HEK293 (cell line): Measurements from ENCODE around the gene SKAP1.

Experiments used
- CTCF ChIA-PET: fragments of 350-600 bp; formaldehyde crosslinking; extraction: SDS; loops from one replicate; lab custom pipeline; 2021; ENCODE audit warnings: antibody characterized with exemption; lab: Yijun Ruan, JAX
- POLR2A ChIA-PET: fragments of 300-600 bp; formaldehyde crosslinking; extraction: SDS; loops from one replicate; lab custom pipeline; 2020; ENCODE audit warnings: antibody characterized with exemption, inconsistent platforms; lab: Yijun Ruan, JAX
- H3K27ac ChIP-seq: fragments of 200-500 bp; sonication (Bioruptor generic); 2 replicates; pipeline ENCODE4 v1.5.1; 2014; ENCODE audit warnings: low read depth, low read length, control low read depth, inconsistent platforms; ENCODE audit errors: extremely low read depth
- H3K36me3 ChIP-seq, 2 experiments: fragments of 200-500 bp in 1 of 2; sonication (Bioruptor generic) in 1 of 2; 1 replicate in 1 of 2; 2 replicates in 1 of 2; pipeline ENCODE4 v1.5.1; 2014 to 2017; ENCODE audit warnings: inconsistent platforms in 2 of 2, low read length in 2 of 2; ENCODE audit not compliant: control insufficient read depth in 2 of 2, insufficient read depth in 1 of 2
- H3K4me1 ChIP-seq: fragments of 200-500 bp; sonication (Bioruptor generic); 2 replicates; pipeline ENCODE4 v1.5.1; 2014; ENCODE audit warnings: mild to moderate bottlenecking, low read length, inconsistent platforms; ENCODE audit not compliant: control insufficient read depth, insufficient read depth
- H3K4me3 ChIP-seq: 2 replicates; pipeline ENCODE4 v1.5.1; 2011; ENCODE audit warnings: low read depth, mild to moderate bottlenecking, control low read depth, low read length, moderate library complexity
- H3K9me3 ChIP-seq: fragments of 200-500 bp; sonication (Bioruptor generic); 2 replicates; pipeline ENCODE4 v1.5.1; 2014; ENCODE audit warnings: low read depth, low read length, inconsistent platforms; ENCODE audit not compliant: control insufficient read depth, insufficient read depth
- FEZF1 ChIP-seq: fragments of 450-650 bp; formaldehyde crosslinking; IDR thresholded peaks from 2 replicates; pipeline ENCODE4 v1.5.1; 2016; ENCODE audit warnings: missing biosample characterization, missing genetic modification characterization
- MYNN ChIP-seq: fragments of 450-650 bp; formaldehyde crosslinking; IDR thresholded peaks from 2 replicates; pipeline ENCODE4 v1.5.1; 2016; ENCODE audit warnings: missing biosample characterization, missing genetic modification characterization, borderline replicate concordance
- MZF1 ChIP-seq: fragments of 450-650 bp; formaldehyde crosslinking; IDR thresholded peaks from 2 replicates; pipeline ENCODE4 v1.5.1; 2017; ENCODE audit warnings: missing biosample characterization, missing genetic modification characterization, borderline replicate concordance
- SALL2 ChIP-seq: fragments of 450-650 bp; formaldehyde crosslinking; IDR thresholded peaks from 2 replicates; pipeline ENCODE4 v1.5.0; 2017; ENCODE audit warnings: missing biosample characterization, mild to moderate bottlenecking, missing genetic modification characterization, borderline replicate concordance
- SETDB1 ChIP-seq: IDR thresholded peaks from one replicate; pipeline ENCODE4 v1.6.1; 2017; ENCODE audit warnings: mild to moderate bottlenecking, low read length, moderate library complexity, mixed read lengths; ENCODE audit not compliant: insufficient read length
- SP2 ChIP-seq: fragments of 450-650 bp; formaldehyde crosslinking; IDR thresholded peaks from 2 replicates; pipeline ENCODE4 v1.5.1; 2016; ENCODE audit warnings: missing biosample characterization, missing genetic modification characterization
- ZBTB6 ChIP-seq: fragments of 450-650 bp; formaldehyde crosslinking; IDR thresholded peaks from 2 replicates; pipeline ENCODE4 v1.5.1; 2017; ENCODE audit warnings: missing biosample characterization, missing genetic modification characterization
- ZNF19 ChIP-seq: fragments of 450-650 bp; formaldehyde crosslinking; IDR thresholded peaks from 2 replicates; pipeline ENCODE4; 2016; ENCODE audit warnings: missing biosample characterization, missing genetic modification characterization, low read depth
- ZNF2 ChIP-seq: fragments of 450-650 bp; formaldehyde crosslinking; IDR thresholded peaks from 2 replicates; pipeline ENCODE4 v1.5.1; 2016; ENCODE audit warnings: missing biosample characterization, missing genetic modification characterization
- ZNF223 ChIP-seq: fragments of 450-650 bp; formaldehyde crosslinking; IDR thresholded peaks from 2 replicates; pipeline ENCODE4 v1.5.1; 2016; ENCODE audit warnings: missing biosample characterization, missing genetic modification characterization
- ZNF324 ChIP-seq: fragments of 450-650 bp; formaldehyde crosslinking; IDR thresholded peaks from 2 replicates; pipeline ENCODE4 v1.5.1; 2016; ENCODE audit warnings: missing biosample characterization, missing genetic modification characterization
- ZNF335 ChIP-seq: fragments of 450-650 bp; formaldehyde crosslinking; conservative IDR thresholded peaks from 2 replicates; pipeline ENCODE4 v1.5.1; 2016; ENCODE audit warnings: missing biosample characterization, missing genetic modification characterization
- ZNF350 ChIP-seq: fragments of 450-650 bp; formaldehyde crosslinking; IDR thresholded peaks from 2 replicates; pipeline ENCODE4 v1.5.0; 2017; ENCODE audit warnings: missing biosample characterization, mild to moderate bottlenecking, missing genetic modification characterization
- ZNF48 ChIP-seq: fragments of 450-650 bp; formaldehyde crosslinking; IDR thresholded peaks from 2 replicates; pipeline ENCODE4 v1.5.1; 2016; ENCODE audit warnings: missing biosample characterization, missing genetic modification characterization
- ZNF529 ChIP-seq: fragments of 450-650 bp; formaldehyde crosslinking; IDR thresholded peaks from 2 replicates; pipeline ENCODE4 v1.5.1; 2017; ENCODE audit warnings: missing genetic modification characterization, missing biosample characterization; ENCODE audit not compliant: insufficient replicate concordance
- ZNF571 ChIP-seq: fragments of 450-650 bp; formaldehyde crosslinking; IDR thresholded peaks from 2 replicates; pipeline ENCODE4 v1.5.0; 2017; ENCODE audit warnings: missing biosample characterization, missing genetic modification characterization
- ZNF623 ChIP-seq: fragments of 450-650 bp; formaldehyde crosslinking; IDR thresholded peaks from 2 replicates; pipeline ENCODE4 v1.5.1; 2016; ENCODE audit warnings: missing biosample characterization, missing genetic modification characterization
- ZNF624 ChIP-seq: fragments of 450-650 bp; formaldehyde crosslinking; IDR thresholded peaks from 2 replicates; pipeline ENCODE4 v1.5.1; 2017; ENCODE audit warnings: missing biosample characterization, missing genetic modification characterization
- ZNF664 ChIP-seq: fragments of 450-650 bp; formaldehyde crosslinking; IDR thresholded peaks from 2 replicates; pipeline ENCODE4 v1.5.1; 2016; ENCODE audit warnings: missing biosample characterization, missing genetic modification characterization
- ZNF704 ChIP-seq: fragments of 450-650 bp; formaldehyde crosslinking; IDR thresholded peaks from 2 replicates; pipeline ENCODE4 v1.5.1; 2016; ENCODE audit warnings: missing biosample characterization, missing genetic modification characterization
- ZNF791 ChIP-seq: fragments of 450-650 bp; formaldehyde crosslinking; IDR thresholded peaks from 2 replicates; pipeline ENCODE4 v1.5.1; 2016; ENCODE audit warnings: missing biosample characterization, missing genetic modification characterization
- TF ChIP-seq, protein P1 (sequence below): fragments of 450-650 bp; formaldehyde crosslinking; IDR thresholded peaks from 2 replicates; pipeline ENCODE4 v1.5.1; 2016; ENCODE audit warnings: missing biosample characterization, missing genetic modification characterization

The SKAP1 gene

DNA sequence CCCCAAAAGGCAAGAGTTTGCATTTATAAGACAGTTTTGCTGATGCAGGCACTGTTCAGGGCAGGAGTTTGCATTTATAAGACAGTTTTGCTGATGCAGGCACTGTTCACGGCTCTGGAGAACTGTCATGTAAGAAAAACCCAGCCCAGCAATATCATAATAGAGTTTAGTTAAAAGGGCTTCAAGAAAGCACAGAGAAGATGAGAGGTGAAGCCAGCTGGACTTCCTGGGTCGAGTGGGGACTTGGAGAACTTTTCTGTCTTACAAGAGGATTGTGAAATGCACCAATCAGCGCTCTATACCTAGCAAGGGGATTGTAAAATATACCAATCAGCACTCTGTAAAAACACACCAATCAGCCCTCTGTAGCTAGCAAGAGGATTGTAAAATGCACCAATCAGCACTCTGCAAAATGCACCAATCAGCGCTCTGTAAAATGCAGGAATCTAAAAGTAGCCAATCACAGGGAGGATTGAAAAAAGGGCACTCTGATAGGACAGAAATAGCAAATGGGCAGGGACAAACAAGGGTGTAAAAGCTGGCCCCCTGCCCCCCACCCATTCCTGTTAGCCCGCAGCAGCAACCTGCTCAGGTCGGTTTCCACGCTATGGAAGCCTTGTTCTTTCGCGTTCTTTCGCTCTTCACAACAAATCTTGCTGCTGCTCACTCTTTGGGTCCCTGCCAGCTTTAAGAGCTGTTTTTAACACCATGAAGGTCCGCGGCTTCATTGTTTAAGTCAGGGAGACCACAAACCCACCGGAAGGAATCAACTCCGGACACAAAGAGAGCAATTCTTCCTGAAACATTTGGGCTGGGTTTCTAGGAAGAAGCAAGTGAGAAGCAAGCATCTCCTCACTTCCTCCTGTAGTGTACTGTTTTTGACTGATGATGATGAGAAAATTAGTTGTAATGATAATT, 327.0 kb downstream of the SKAP1 start:
- CTCF ChIA-PET = no interaction called here
- TF ChIP-seq ZBTB6 (no peak), SP2 (peak; percentile 49), SETDB1 (peak; percentile 39), MZF1 (tag by site-specific recombination) (no peak)
- POLR2A ChIA-PET = no interaction called here
- Histone ChIP-seq H3K9me3 (no peaks in the 10 kb centered on the region), H3K4me3 (no peak overlapping the region), H3K27ac (no peak overlapping the region), H3K36me3 (no peaks in the 10 kb centered on the region; a peak in 1 of 3 replicates), H3K4me1 (peaks cover 4% of the 10 kb centered on the region; the same call in 1 of the 2 replicates)

- Histone ChIP-seq H3K4me3 (no peak overlapping the region), H3K4me1 (peaks cover 4% of the 10 kb centered on the region; the same call in 1 of the 2 replicates), H3K27ac (no peak overlapping the region; the same call in 1 of the 2 replicates)
- POLR2A ChIA-PET = interaction anchor here (0.8 to 2.2 kb wide), 2 partner anchors 10 to 54 kb away, joined by 6 read pairs; partner anchors contain the start of gene NFE2L1
- TF ChIP-seq ZNF335 (tag by site-specific recombination) = no peak
- TF ChIP-seq ZNF571 (tag by site-specific recombination) = no peak
- no peak for TF ChIP-seq MYNN (tag by site-specific recombination)
- TF ChIP-seq, protein P1, sequence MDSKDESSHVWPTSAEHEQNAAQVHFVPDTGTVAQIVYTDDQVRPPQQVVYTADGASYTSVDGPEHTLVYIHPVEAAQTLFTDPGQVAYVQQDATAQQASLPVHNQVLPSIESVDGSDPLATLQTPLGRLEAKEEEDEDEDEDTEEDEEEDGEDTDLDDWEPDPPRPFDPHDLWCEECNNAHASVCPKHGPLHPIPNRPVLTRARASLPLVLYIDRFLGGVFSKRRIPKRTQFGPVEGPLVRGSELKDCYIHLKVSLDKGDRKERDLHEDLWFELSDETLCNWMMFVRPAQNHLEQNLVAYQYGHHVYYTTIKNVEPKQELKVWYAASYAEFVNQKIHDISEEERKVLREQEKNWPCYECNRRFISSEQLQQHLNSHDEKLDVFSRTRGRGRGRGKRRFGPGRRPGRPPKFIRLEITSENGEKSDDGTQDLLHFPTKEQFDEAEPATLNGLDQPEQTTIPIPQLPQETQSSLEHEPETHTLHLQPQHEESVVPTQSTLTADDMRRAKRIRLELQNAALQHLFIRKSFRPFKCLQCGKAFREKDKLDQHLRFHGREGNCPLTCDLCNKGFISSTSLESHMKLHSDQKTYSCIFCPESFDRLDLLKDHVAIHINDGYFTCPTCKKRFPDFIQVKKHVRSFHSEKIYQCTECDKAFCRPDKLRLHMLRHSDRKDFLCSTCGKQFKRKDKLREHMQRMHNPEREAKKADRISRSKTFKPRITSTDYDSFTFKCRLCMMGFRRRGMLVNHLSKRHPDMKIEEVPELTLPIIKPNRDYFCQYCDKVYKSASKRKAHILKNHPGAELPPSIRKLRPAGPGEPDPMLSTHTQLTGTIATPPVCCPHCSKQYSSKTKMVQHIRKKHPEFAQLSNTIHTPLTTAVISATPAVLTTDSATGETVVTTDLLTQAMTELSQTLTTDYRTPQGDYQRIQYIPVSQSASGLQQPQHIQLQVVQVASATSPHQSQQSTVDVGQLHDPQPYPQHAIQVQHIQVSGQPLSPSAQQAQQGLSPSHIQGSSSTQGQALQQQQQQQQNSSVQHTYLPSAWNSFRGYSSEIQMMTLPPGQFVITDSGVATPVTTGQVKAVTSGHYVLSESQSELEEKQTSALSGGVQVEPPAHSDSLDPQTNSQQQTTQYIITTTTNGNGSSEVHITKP (tag by site-specific recombination) = no peak
- TF ChIP-seq FEZF1 (tag by site-specific recombination) = no peak
- no peak for TF ChIP-seq ZNF48
- no peak for TF ChIP-seq ZNF623 (tag by site-specific recombination)
- TF ChIP-seq ZNF324 (tag by site-specific recombination) = no peak
- TF ChIP-seq, all 188 proteins: peak for 0
- CTCF ChIA-PET = no interaction called here
- Histone ChIP-seq H3K9me3 (no peaks in the 10 kb centered on the region), H3K36me3 (no peaks in the 10 kb centered on the region; a peak in 1 of 3 replicates)
Measured at GRCh38 chr17:48102043-48102750, 327.8 kb downstream of the SKAP1 start.

DNA sequence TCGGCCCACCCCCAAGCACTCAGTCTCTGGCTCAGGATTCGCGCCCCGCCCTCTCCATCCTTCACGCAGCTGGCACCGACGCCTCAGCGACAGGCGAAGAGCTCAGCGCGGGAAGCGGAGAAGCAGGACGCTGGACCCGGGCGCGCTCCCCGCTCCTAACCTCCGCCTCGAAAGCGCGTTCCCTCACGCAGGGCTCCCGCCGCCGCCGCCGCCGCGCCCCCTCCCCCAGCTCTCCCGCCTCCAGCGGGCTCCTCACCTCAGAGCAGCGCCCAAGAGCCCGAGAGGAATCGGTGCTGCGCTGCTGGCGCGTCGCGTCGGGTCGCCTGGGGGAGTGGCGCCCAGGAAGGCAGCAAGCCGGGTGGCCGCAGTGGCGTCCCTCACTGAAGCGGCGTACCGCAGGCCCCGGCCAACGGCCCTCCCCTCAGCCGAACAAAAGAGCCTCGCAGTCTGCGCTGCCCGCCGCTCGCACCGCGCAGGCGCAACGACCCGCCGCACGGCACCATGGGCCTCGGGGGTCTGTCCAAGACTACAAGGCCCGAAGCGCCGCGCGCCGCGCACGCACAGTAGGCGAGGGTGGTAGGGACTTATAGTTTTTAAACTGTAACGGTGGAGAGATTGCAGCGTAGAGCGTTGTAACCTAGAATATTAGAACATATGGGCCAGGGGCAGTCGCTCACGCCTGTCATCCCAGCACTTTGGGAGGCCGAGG, 328.8 kb downstream of the SKAP1 start, which contains the start of gene CBX1:
CBX1 (minus strand) TSS at position 467 of the 709 bp plus-strand sequence. CDS start 24,474 bp downstream, outside the sequence.
- H3K4me3 ChIP-seq = peak within 1 kb of the TSS; percentile 85
- ChIA-PET POLR2A (interaction anchor here (0.5 to 2.2 kb wide), 20 partner anchors 8 to 238 kb away, joined by 3 to 11 read pairs (median 4); partner anchors contain the start of genes CDK5RAP3 and NFE2L1), CTCF (interaction anchor here (0.6 to 2.3 kb wide), 6 partner anchors 11 to 123 kb away, joined by 3 to 10 read pairs (median 6); no protein-coding TSS in a partner anchor)
- no peaks in the 10 kb centered on the region for H3K9me3 ChIP-seq
- H3K27ac ChIP-seq = peak within 1 kb of the TSS; percentile 97
- H3K36me3 ChIP-seq = peaks cover 0 to 3% of the 10 kb centered on the region in 2 experiments; a peak in 1 of 3 replicates
- peaks cover 4% of the 10 kb centered on the region; the same call in 1 of the 2 replicates for H3K4me1 ChIP-seq
- TF ChIP-seq ZNF19 (tag by site-specific recombination) = no peak
- TF ChIP-seq ZNF350 = no peak
- no peak for TF ChIP-seq ZNF664 (tag by site-specific recombination)
- TF ChIP-seq ZNF624 (tag by site-specific recombination) = no peak
- TF ChIP-seq ZNF704 (tag by site-specific recombination) = no peak
- no peak for TF ChIP-seq SALL2 (tag by site-specific recombination)
- no peak for TF ChIP-seq ZNF529
- 0 out of 2 replicates have a peak, but pooled peaks have one; percentile 73 for TF ChIP-seq ZNF2 (tag by site-specific recombination)
- TF ChIP-seq ZNF223 (tag by site-specific recombination) = no peak
- no peak for TF ChIP-seq ZNF791 (tag by site-specific recombination)
